HEK293T (cell line): Measurements from ENCODE around the gene RAD23A.

ENCODE experiments used
- CTCF ChIA-PET: fragments of 350-600 bp; formaldehyde crosslinking; extraction: SDS; loops from one replicate; lab custom pipeline; 2021; ENCODE audit warnings: antibody characterized with exemption, inconsistent platforms; lab: Yijun Ruan, JAX
- POLR2A ChIA-PET: fragments of 350-600 bp; formaldehyde crosslinking; extraction: SDS; loops from one replicate; lab custom pipeline; 2020; ENCODE audit warnings: antibody characterized with exemption, inconsistent platforms; lab: Yijun Ruan, JAX
- DNase-seq: peaks from one replicate; pipeline ENCODE4 v3.0.0; 2012; ENCODE audit warnings: mixed read lengths; ENCODE audit errors: extremely low spot score
- ARNT ChIP-seq: fragments of 450-650 bp; IDR thresholded peaks from 2 replicates; pipeline ENCODE4 v1.6.1; 2017; ENCODE audit warnings: mild to moderate bottlenecking
- BHLHE40 ChIP-seq: fragments of 450-650 bp; IDR thresholded peaks from 2 replicates; pipeline ENCODE4 v1.6.1; 2016; ENCODE audit warnings: mild to moderate bottlenecking, moderate library complexity, borderline replicate concordance
- CTBP1 ChIP-seq: fragments of 450-650 bp; IDR thresholded peaks from 2 replicates; pipeline ENCODE4 v1.6.1; 2016; ENCODE audit warnings: borderline replicate concordance
- ELF4 ChIP-seq: fragments of 450-650 bp; IDR thresholded peaks from 2 replicates; pipeline ENCODE4 v1.6.1; 2017; ENCODE audit warnings: antibody characterized with exemption
- FOXA1 ChIP-seq: fragments of 450-650 bp; IDR thresholded peaks from 2 replicates; pipeline ENCODE4 v1.6.1; 2016; ENCODE audit warnings: mild to moderate bottlenecking
- FOXK2 ChIP-seq: fragments of 450-650 bp; IDR thresholded peaks from 2 replicates; pipeline ENCODE4 v1.6.1; 2016; ENCODE audit warnings: mild to moderate bottlenecking
- FOXM1 ChIP-seq: fragments of 450-650 bp; IDR thresholded peaks from 2 replicates; pipeline ENCODE4 v1.6.1; 2017; ENCODE audit warnings: mild to moderate bottlenecking, borderline replicate concordance
- HDGF ChIP-seq: fragments of 450-650 bp; IDR thresholded peaks from 2 replicates; pipeline ENCODE4 v1.6.1; 2017; ENCODE audit warnings: antibody characterized with exemption, borderline replicate concordance
- L3MBTL2 ChIP-seq: fragments of 450-650 bp; conservative IDR thresholded peaks from 2 replicates; pipeline ENCODE4 v1.6.1; 2016; ENCODE audit warnings: mild to moderate bottlenecking
- LEF1 ChIP-seq: fragments of 450-650 bp; IDR thresholded peaks from 2 replicates; pipeline ENCODE4 v1.6.1; 2017; ENCODE audit warnings: mild to moderate bottlenecking, borderline replicate concordance
- NFRKB ChIP-seq: fragments of 450-650 bp; IDR thresholded peaks from 2 replicates; pipeline ENCODE4 v1.6.1; 2016; ENCODE audit warnings: mild to moderate bottlenecking, moderate library complexity
- SP1 ChIP-seq: fragments of 450-650 bp; IDR thresholded peaks from 2 replicates; pipeline ENCODE4 v1.6.1; 2017
- SUZ12 ChIP-seq: fragments of 450-650 bp; IDR thresholded peaks from 2 replicates; pipeline ENCODE4 v1.6.1; 2016; ENCODE audit warnings: mild to moderate bottlenecking
- TARDBP ChIP-seq: fragments of 450-650 bp; IDR thresholded peaks from 2 replicates; pipeline ENCODE4 v1.6.1; 2016
- ZNF384 ChIP-seq: fragments of 450-650 bp; IDR thresholded peaks from 2 replicates; pipeline ENCODE4 v1.6.1; 2016
- TF ChIP-seq, protein P1 (sequence below): fragments of 450-650 bp; IDR thresholded peaks from 2 replicates; pipeline ENCODE4 v1.6.1; 2016

Gene RAD23A

DNA sequence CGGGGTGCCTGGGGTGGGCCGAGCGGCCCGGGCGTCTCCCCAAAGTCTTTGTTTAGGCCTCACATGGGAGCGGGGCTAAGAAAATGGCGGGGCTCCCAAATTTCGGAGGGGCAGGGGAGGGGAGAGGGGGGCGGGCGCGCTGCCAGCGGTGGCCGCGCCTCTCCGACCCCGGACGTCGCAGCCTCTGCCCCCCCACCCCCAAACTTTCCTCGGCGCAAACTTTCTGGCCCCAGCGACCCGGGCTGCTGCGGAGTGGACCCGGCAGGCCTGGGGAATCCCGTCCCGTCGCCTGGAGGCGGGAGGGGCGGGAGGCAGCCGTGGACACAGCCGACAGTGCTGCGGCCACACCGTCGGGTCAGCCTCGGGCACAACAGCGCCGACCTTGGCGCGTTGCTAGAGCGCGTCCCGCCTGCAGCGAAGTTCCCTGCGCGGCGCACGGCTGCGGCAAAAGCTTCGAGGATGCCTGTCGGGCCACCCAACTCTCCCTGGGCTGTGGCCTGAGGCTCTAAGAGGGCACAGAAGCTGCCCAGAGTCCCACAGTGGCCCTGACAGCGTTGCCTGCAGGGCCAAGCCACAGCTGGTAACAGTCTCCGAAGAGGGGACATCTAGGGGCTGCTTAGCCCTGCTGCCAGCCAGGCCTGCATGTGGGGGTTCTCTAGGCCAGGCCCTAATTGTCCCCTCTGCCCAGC lies 50.9 kb downstream of the RAD23A start:
- ChIA-PET POLR2A (no interaction called here), CTCF (no interaction called here)
- no peak for DNase-seq
- TF ChIP-seq NFRKB, result no peak
- no peak for TF ChIP-seq ELF4
- no peak for TF ChIP-seq FOXK2
- TF ChIP-seq L3MBTL2, result no peak
- TF ChIP-seq LEF1, result no peak
- no peak for TF ChIP-seq SUZ12
- TF ChIP-seq ARNT, result no peak
- TF ChIP-seq FOXM1, result no peak
- no peak for TF ChIP-seq BHLHE40
- TF ChIP-seq CTBP1, result no peak
- no peak for TF ChIP-seq HDGF
- TF ChIP-seq TARDBP, result no peak
- no peak for TF ChIP-seq FOXA1
- no peak for TF ChIP-seq ZNF384
- no peak for TF ChIP-seq SP1
- TF ChIP-seq, protein P1, sequence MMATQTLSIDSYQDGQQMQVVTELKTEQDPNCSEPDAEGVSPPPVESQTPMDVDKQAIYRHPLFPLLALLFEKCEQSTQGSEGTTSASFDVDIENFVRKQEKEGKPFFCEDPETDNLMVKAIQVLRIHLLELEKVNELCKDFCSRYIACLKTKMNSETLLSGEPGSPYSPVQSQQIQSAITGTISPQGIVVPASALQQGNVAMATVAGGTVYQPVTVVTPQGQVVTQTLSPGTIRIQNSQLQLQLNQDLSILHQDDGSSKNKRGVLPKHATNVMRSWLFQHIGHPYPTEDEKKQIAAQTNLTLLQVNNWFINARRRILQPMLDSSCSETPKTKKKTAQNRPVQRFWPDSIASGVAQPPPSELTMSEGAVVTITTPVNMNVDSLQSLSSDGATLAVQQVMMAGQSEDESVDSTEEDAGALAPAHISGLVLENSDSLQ, result no peak

DNA sequence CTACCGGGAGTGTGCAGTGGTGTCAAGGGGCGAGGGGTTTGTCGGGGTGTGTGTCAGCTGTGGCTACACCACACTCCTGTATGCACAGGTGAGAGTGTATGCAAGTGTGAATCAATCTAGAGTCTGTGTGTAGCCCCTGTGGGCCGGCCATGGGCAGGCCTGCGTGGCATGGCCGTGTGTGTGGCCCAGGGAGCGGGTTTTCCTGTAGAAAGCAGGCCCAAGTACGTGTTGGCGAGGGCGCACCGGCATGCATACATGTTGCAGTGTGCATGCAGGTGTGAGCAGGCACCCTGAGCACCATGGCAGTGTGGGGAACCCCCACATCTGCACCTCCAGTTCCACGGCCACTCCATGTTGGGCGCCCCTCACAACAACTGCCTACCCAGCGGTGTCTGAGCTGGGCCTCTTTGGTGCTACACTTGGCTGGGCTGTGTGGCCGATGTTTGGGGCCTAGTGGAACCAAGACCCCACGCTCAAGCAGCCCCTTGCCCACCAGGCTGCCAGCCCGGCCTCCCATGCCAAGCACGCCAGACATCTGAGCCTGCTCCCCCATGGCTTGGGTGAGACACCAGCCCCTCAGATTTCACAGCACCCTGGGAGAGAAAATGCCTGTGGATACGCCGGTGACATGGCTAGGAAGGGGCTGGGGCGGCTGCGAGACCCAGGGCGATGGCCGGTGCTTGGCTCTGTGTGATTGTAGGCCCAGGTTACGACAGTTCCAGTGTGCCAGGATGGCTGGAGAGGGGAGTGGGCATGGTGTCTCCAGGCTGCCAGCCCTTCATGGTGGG lies 51.7 kb downstream of the RAD23A start:
- TF ChIP-seq LEF1, result no peak
- TF ChIP-seq L3MBTL2, result no peak
- TF ChIP-seq FOXM1, result no peak
- TF ChIP-seq HDGF, result no peak
- TF ChIP-seq ARNT, result no peak
- TF ChIP-seq FOXK2, result no peak
- no peak for TF ChIP-seq FOXA1
- TF ChIP-seq SP1, result no peak
- POLR2A ChIA-PET, result no interaction called here
- DNase-seq, result no peak
- CTCF ChIA-PET, result no interaction called here

DNA sequence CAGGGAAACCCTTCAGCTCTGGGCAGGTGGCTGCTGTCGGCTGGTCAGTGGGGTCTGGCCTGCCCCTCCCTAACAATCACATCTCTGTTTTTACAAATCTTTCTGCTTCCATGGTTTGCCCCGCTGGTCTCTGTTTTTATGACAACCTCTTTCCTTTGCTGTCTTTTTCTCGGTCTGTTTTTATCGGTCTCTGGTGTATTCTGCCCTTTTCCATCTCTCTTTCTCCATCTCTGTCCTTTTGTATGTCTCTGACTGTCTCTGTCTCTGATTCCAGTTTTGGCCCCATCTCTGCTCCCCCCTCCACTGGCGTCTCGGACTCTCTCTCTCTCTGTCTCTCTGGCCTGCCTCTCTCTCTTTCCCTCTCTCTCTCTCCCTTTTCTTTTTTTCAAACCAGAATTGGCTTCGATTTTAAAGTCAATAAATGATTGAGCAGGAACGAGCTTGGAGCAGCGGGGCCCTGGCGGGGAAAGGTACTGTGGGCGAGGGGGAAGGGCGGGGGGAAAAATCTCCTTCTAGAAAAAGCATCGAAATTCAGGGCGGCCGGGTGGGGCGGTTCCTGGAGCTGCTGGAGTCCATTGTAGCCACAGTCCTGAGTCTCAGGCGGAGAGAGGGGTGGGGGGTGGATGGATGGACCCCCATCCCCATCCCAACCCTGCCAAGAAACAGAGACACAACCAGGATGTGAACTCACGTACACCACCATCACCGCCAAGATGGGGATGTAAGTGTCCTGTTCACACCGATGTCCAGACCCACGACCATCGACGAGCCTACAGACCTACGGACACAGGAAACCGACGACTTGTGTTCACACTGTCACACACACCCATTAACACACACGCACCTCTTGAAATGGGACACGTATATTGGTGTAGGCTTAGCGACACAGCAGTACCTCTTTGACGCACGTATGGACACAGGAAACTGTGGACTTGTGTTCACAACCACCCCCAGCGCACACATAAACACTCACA lies 52.6 kb downstream of the RAD23A start:
- no peak for DNase-seq
- CTCF ChIA-PET, result no interaction called here
- TF ChIP-seq, protein P1, result no peak
- TF ChIP-seq HDGF (no peak), FOXA1 (no peak), SUZ12 (no peak), SP1 (no peak), NFRKB (no peak), FOXM1 (no peak), LEF1 (no peak), CTBP1 (no peak), ZNF384 (no peak), TARDBP (no peak), BHLHE40 (no peak), L3MBTL2 (no peak), ELF4 (no peak), FOXK2 (no peak), ARNT (no peak)
- POLR2A ChIA-PET, result no interaction called here

DNA sequence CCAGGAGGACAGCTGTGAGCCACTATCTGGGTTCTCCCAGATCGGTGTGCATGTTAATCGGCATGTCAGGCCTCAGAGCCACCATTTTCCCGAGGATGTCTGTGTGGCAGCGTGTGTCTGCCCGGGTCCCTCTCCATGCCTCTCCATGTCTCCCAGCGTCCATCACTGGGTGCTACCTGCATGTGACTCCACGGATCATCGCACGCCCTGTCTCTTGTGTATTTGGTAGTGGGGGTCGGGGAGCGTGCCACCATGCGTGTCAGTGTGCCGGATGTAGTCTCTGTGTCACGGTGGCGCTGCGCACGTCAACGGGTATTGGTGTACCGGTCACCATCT lies 55.5 kb downstream of the RAD23A start:
- TF ChIP-seq, protein P1, result no peak
- TF ChIP-seq SUZ12 (no peak), SP1 (no peak), NFRKB (no peak), FOXM1 (no peak), BHLHE40 (no peak), FOXK2 (no peak), HDGF (no peak), ZNF384 (no peak), ELF4 (no peak), CTBP1 (no peak), LEF1 (no peak), L3MBTL2 (no peak), ARNT (no peak), FOXA1 (no peak), TARDBP (no peak)
- CTCF ChIA-PET, result no interaction called here
- POLR2A ChIA-PET, result interaction anchor here (0.6 kb wide), 1 partner anchor 31 kb away, joined by 3 read pairs; no protein-coding TSS in a partner anchor
- no peak for DNase-seq

DNA sequence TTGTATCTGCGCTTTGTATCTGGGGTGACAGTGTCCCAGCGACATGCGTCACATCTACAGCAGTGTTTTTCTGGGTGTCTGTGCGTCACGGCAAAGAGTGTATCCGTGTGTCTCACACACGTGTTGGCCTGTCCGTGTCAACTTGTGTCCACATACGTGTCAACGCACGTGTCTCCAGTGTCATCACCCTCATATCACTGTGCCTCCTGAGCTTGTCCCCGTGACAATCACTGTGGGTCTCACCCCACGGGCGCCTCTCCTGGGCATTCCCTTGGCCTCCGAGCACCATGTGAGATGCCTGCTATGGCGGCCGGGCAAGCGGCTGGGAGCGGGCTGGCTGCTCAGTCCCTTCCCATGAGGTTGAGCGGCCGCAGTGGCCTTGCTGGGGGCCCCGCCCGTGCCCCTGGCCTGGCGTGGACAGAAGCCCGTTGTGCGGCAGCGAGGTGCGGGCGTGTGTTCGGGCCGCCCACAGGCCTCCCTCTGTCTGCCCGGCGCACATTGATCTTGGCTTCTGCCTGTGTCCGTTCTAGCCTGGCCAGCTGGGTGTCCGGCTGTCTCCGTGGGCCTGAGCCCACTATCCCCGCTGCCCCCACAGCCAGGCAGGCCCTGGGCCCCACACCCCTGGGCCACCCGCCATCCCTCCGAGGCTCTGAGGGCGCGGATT lies 56.0 kb downstream of the RAD23A start:
- ChIA-PET POLR2A (interaction anchor here (0.6 kb wide), 1 partner anchor 30 kb away, joined by 3 read pairs; no protein-coding TSS in a partner anchor), CTCF (no interaction called here)

More for the DNA sequence above, 56.0 kb downstream of the RAD23A start:
- no peak for DNase-seq
- TF ChIP-seq ARNT (no peak), LEF1 (no peak), CTBP1 (no peak), ELF4 (no peak), FOXA1 (no peak), HDGF (no peak), FOXK2 (no peak), SP1 (no peak), SUZ12 (no peak), L3MBTL2 (no peak), NFRKB (no peak), TARDBP (no peak), ZNF384 (no peak)
- TF ChIP-seq, protein P1, result no peak
